DMS 273 (cell line): ENCODE measurements around the gene NCOA1.
"Not testable (repeated sequence)": the region's sequence is repeated elsewhere in the genome, so short reads cannot be mapped to it uniquely, and the experiment has no call there.

Experiments
- DNase-seq: peaks from one replicate; lab custom pipeline; 2025; ENCODE audit not compliant: unreplicated experiment; lab: John Stamatoyannopoulos, UW

The NCOA1 gene

GRCh38 chr2:24490690-24491541 lies at the start of gene NCOA1:
Gene NCOA1, plus strand, starts transcription at chr2:24491254. Its CDS starts 167,424 bp downstream, at chr2:24658678.
- peak; percentile 95 for DNase-seq

- DNase-seq: no peak
Observed at GRCh38 chr2:24448797-24449196, 42.3 kb upstream of the NCOA1 start.

- DNase-seq: no peak
Observed at GRCh38 chr2:24449344-24449743, 41.7 kb upstream of the NCOA1 start.

- no peak for DNase-seq
Observed at GRCh38 chr2:24451805-24452501, 39.1 kb upstream of the NCOA1 start.

GRCh38 chr2:24452502-24452885 lies 38.6 kb upstream of the NCOA1 start:
- DNase-seq: no peak

- no peak for DNase-seq
Observed at GRCh38 chr2:24453379-24454073, 37.5 kb upstream of the NCOA1 start.

GRCh38 chr2:24454294-24454693 lies 36.8 kb upstream of the NCOA1 start:
- DNase-seq: no peak

GRCh38 chr2:24456599-24457556 lies 34.2 kb upstream of the NCOA1 start:
- no peak for DNase-seq

GRCh38 chr2:24457696-24458386 lies 33.2 kb upstream of the NCOA1 start:
- DNase-seq: no peak

- DNase-seq: peak; percentile 37
Observed at GRCh38 chr2:24459224-24460161, 31.6 kb upstream of the NCOA1 start.

GRCh38 chr2:24461685-24462084 lies 29.4 kb upstream of the NCOA1 start:
- DNase-seq: no peak

- DNase-seq: no peak
Observed at GRCh38 chr2:24463271-24463670, 27.8 kb upstream of the NCOA1 start.

GRCh38 chr2:24466871-24467870 lies 23.9 kb upstream of the NCOA1 start:
- peak; percentile 33 for DNase-seq

- not testable (repeated sequence) for DNase-seq
Observed at GRCh38 chr2:24468453-24468852, 22.6 kb upstream of the NCOA1 start.

GRCh38 chr2:24469148-24469650 lies 21.9 kb upstream of the NCOA1 start:
- DNase-seq: no peak

GRCh38 chr2:24471662-24472061 lies 19.4 kb upstream of the NCOA1 start:
- DNase-seq: peak; percentile 58

- DNase-seq: no peak
Observed at GRCh38 chr2:24472416-24472815, 18.6 kb upstream of the NCOA1 start.
